MCF 10A (cell line): ENCODE results near the gene MEX3D. TPM values are rescaled to one million over a fixed set of nuclear protein-coding genes. Genes with fewer than 3 reads are reported as not detected.
A peak's percentile ranks its signal among the peaks of the same experiment; 100 is the strongest.

ENCODE experiments used
- BruUV-seq: library from RNA; stranded (reverse); fragments of 400-500 nt; replicated peaks from 2 replicates; lab custom pipeline; 2021; lab: Mats Ljungman, UMichigan
- CTCF ChIA-PET: fragments of 300-600 bp; sonication (Branson Sonifier 250); formaldehyde crosslinking; extraction: SDS; loops from one replicate; lab custom pipeline; 2021; ENCODE audit warnings: antibody characterized with exemption, inconsistent platforms; lab: Yijun Ruan, JAX
- POLR2A ChIA-PET: fragments of 300-600, 350-650 bp; sonication (Branson Sonifier 250); formaldehyde crosslinking; extraction: SDS; loops from one replicate; lab custom pipeline; 2020; ENCODE audit warnings: antibody characterized with exemption, inconsistent platforms; lab: Yijun Ruan, JAX
- DNase-seq: peaks from one replicate; pipeline ENCODE4 v3.0.0-alpha.2; 2018; ENCODE audit not compliant: unreplicated experiment
- H3K27ac Mint-ChIP-seq: one replicate; pipeline ENCODE4 v1.8.0; 2022; ENCODE audit warnings: mild to moderate bottlenecking, low read depth, mixed read lengths; ENCODE audit not compliant: unreplicated experiment
- H3K27me3 Mint-ChIP-seq: one replicate; pipeline ENCODE4 v1.8.0; 2022; ENCODE audit warnings: mixed read lengths; ENCODE audit not compliant: insufficient read depth, unreplicated experiment
- H3K36me3 Mint-ChIP-seq: one replicate; pipeline ENCODE4 v1.8.0; 2022; ENCODE audit warnings: mild to moderate bottlenecking, moderate library complexity, mixed read lengths; ENCODE audit not compliant: insufficient read depth, unreplicated experiment
- H3K4me1 Mint-ChIP-seq: one replicate; pipeline ENCODE4 v1.8.0; 2022; ENCODE audit warnings: mixed read lengths; ENCODE audit not compliant: insufficient read depth, unreplicated experiment
- H3K4me3 Mint-ChIP-seq: one replicate; pipeline ENCODE4 v1.8.0; 2022; ENCODE audit warnings: mild to moderate bottlenecking, moderate library complexity, mixed read lengths; ENCODE audit not compliant: unreplicated experiment
- H3K9me3 Mint-ChIP-seq: one replicate; pipeline ENCODE4 v1.8.0; 2022; ENCODE audit warnings: mixed read lengths; ENCODE audit not compliant: unreplicated experiment
- CTCF ChIP-seq: fragments of 200-600 bp; IDR thresholded peaks from one replicate; pipeline ENCODE4 v1.8.0; 2022; ENCODE audit warnings: antibody characterized with exemption, mild to moderate bottlenecking; ENCODE audit not compliant: unreplicated experiment
- intact Hi-C: fragments of 100-400 bp; cut with micrococcal nuclease; formaldehyde crosslinking; loops from 2 replicates; pipeline ENCODE4 v1.14.1; 2022
- total RNA-seq: library from RNA; stranded (reverse); gene quantifications from 2 replicates; pipeline ENCODE4 v1.2.3, GENCODE V29; 2022

The MEX3D gene
- total RNA-seq, 1 experiment from 2014 or later = 20.0 TPM

- H3K27me3 Mint-ChIP-seq = no peaks in the 10 kb centered on the region
- intact Hi-C loops = no loop called here
- DNase-seq = peak; percentile 20
- H3K4me3 Mint-ChIP-seq = no peak overlapping the region
- no peak for TF ChIP-seq CTCF
- BruUV-seq = no TSS peak
- ChIA-PET CTCF (interaction anchor here (0.6 to 2.2 kb wide), 5 partner anchors 17 to 266 kb away, joined by 3 to 8 read pairs (median 3); partner anchors contain the start of gene UQCR11), POLR2A (interaction anchor here (0.9 to 4.3 kb wide), 7 partner anchors 9 to 85 kb away, joined by 3 to 22 read pairs (median 5); partner anchors contain the start of genes TCF3 and UQCR11)
- peaks cover 19% of the 10 kb centered on the region for H3K4me1 Mint-ChIP-seq
- no peaks in the 10 kb centered on the region for H3K9me3 Mint-ChIP-seq
- peak overlapping the region; percentile 40 for H3K27ac Mint-ChIP-seq
- H3K36me3 Mint-ChIP-seq = peaks cover 37% of the 10 kb centered on the region
These were observed 19.7 kb upstream of the MEX3D start for GRCh38 chr19:1587872-1588271.

GRCh38 chr19:1585243-1585580 is 17.1 kb upstream of the MEX3D start:
- Mint-ChIP-seq H3K4me3 (no peak overlapping the region), H3K4me1 (peaks cover 12% of the 10 kb centered on the region), H3K9me3 (no peaks in the 10 kb centered on the region), H3K27me3 (no peaks in the 10 kb centered on the region), H3K27ac (no peak overlapping the region), H3K36me3 (peaks cover 56% of the 10 kb centered on the region)
- no peak for TF ChIP-seq CTCF
- ChIA-PET CTCF (no interaction called here), POLR2A (no interaction called here)
- no peak for DNase-seq
- BruUV-seq = no TSS peak
- intact Hi-C loops = no loop called here

GRCh38 chr19:1584500-1585242 is 16.5 kb upstream of the MEX3D start:
- DNase-seq = no peak
- intact Hi-C loops = no loop called here
- H3K4me3 Mint-ChIP-seq = no peak overlapping the region
- H3K9me3 Mint-ChIP-seq = no peaks in the 10 kb centered on the region
- ChIA-PET POLR2A (no interaction called here), CTCF (interaction anchor here (0.7 kb wide), 1 partner anchor 88 kb away, joined by 3 read pairs; no protein-coding TSS in a partner anchor)
- peaks cover 10% of the 10 kb centered on the region for H3K4me1 Mint-ChIP-seq
- peaks cover 58% of the 10 kb centered on the region for H3K36me3 Mint-ChIP-seq
- H3K27ac Mint-ChIP-seq = no peak overlapping the region
- no peak for TF ChIP-seq CTCF
- no peaks in the 10 kb centered on the region for H3K27me3 Mint-ChIP-seq
- no TSS peak for BruUV-seq

- no peaks in the 10 kb centered on the region for H3K9me3 Mint-ChIP-seq
- H3K27ac Mint-ChIP-seq = no peak overlapping the region
- ChIA-PET POLR2A (no interaction called here), CTCF (interaction anchor here (1.0 kb wide), 1 partner anchor 9 kb away, joined by 3 read pairs; no protein-coding TSS in a partner anchor)
- H3K27me3 Mint-ChIP-seq = no peaks in the 10 kb centered on the region
- intact Hi-C loops = no loop called here
- no peaks in the 10 kb centered on the region for H3K4me1 Mint-ChIP-seq
- H3K4me3 Mint-ChIP-seq = no peak overlapping the region
- H3K36me3 Mint-ChIP-seq = peaks cover 75% of the 10 kb centered on the region
- DNase-seq = no peak
- no TSS peak for BruUV-seq
- TF ChIP-seq CTCF = no peak
These were observed 14.1 kb upstream of the MEX3D start for GRCh38 chr19:1582201-1582600.
